ENCODE data around the gene RABEP1. TPM values are rescaled to one million over a fixed set of nuclear protein-coding genes. Genes with fewer than 3 reads are reported as not detected.

The RABEP1 gene
- total RNA-seq, 1 donor from 2014 or later: 9.3 TPM

DNA sequence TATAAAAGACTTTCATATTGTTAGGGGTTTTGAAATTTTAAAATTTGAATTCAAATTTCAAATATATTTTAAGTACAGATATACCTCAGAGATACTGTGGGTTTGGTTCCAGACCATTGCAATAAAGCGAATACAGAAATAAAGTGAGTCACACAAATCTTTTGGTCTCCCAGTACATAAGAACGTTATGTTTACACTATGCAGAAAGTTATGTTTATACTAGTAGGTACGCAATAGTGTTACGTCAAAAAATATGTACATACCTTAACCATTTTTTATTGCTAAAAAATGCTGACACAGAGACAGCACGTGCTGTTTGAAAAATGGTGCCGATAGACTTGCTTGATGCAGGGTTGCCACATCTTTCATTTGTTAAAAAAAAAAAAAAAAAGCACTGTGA is 117.7 kb downstream of the RABEP1 start:
- Histone ChIP-seq H3K4me1 (no peaks in the 10 kb centered on the region), H3K27me3 (no peaks in the 10 kb centered on the region), H3K36me3 (peaks cover 82 to 90% of the 10 kb centered on the region in 2 donors), H3K4me3 (no peak overlapping the region), H3K9me3 (no peaks in the 10 kb centered on the region), H3K27ac (no peak overlapping the region)
- TF ChIP-seq, protein P1, sequence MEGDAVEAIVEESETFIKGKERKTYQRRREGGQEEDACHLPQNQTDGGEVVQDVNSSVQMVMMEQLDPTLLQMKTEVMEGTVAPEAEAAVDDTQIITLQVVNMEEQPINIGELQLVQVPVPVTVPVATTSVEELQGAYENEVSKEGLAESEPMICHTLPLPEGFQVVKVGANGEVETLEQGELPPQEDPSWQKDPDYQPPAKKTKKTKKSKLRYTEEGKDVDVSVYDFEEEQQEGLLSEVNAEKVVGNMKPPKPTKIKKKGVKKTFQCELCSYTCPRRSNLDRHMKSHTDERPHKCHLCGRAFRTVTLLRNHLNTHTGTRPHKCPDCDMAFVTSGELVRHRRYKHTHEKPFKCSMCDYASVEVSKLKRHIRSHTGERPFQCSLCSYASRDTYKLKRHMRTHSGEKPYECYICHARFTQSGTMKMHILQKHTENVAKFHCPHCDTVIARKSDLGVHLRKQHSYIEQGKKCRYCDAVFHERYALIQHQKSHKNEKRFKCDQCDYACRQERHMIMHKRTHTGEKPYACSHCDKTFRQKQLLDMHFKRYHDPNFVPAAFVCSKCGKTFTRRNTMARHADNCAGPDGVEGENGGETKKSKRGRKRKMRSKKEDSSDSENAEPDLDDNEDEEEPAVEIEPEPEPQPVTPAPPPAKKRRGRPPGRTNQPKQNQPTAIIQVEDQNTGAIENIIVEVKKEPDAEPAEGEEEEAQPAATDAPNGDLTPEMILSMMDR (IDR thresholded peaks at IDR 0.05): no peak
- DNase-seq (ENCODE audit: low spot score in 2 of 2): no peak
- intact Hi-C loops (cut with DNase I): no loop called here

DNA sequence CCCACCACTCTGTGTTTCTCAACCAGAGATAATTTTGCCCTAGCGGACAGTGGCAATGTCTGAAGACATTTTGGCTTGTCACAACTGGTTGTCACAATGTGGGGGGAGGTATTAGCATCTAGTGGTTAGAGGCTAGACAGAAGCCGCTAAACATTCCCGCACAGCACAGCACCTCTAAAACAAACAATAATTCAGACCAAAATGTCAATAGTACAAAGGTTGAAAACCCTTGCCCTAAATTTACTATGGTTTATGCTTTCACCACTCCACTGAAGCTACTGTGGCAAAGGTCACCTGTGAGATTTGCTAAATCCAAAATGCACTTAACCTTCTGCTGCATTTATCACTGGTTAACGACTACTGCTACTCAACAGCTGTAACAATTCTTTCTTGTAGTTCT is 123.3 kb downstream of the RABEP1 start:
- peaks cover 84 to 91% of the 10 kb centered on the region in 2 donors for H3K36me3 ChIP-seq
- H3K4me3 ChIP-seq: no peak overlapping the region
- no peaks in the 10 kb centered on the region for H3K27me3 ChIP-seq
- intact Hi-C loops (cut with DNase I): no loop called here
- TF ChIP-seq, protein P1 (IDR thresholded peaks at IDR 0.05): no peak
- no peak overlapping the region for H3K27ac ChIP-seq
- H3K9me3 ChIP-seq: no peaks in the 10 kb centered on the region
- H3K4me1 ChIP-seq: no peaks in the 10 kb centered on the region
- no peak for DNase-seq (ENCODE audit: low spot score in 2 of 2)

DNA sequence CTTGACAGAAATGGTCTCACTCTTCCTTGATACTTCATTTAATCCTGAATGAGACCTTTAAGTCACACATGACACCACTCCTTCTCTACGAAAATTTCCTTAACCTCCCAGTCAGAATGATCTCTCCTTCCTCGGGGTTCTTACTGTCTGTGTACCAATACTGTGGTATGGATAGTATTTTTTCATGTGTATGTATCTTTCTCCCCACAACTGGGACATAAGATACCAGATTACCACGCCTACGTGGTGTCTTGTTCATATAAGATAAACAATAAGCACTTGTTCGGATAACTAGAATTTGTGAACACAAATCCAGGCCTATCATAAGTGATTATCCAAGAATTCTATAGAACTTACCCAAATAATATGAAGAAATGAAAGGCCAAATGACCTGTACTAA is 126.1 kb downstream of the RABEP1 start:
- Histone ChIP-seq H3K27ac (no peak overlapping the region), H3K4me1 (no peaks in the 10 kb centered on the region), H3K27me3 (no peaks in the 10 kb centered on the region), H3K36me3 (peaks cover 79 to 91% of the 10 kb centered on the region in 2 donors), H3K9me3 (no peaks in the 10 kb centered on the region), H3K4me3 (no peak overlapping the region)
- intact Hi-C loops (cut with DNase I): no loop called here
- DNase-seq (ENCODE audit: low spot score in 2 of 2): no peak
- TF ChIP-seq, protein P1 (IDR thresholded peaks at IDR 0.05): no peak

DNA sequence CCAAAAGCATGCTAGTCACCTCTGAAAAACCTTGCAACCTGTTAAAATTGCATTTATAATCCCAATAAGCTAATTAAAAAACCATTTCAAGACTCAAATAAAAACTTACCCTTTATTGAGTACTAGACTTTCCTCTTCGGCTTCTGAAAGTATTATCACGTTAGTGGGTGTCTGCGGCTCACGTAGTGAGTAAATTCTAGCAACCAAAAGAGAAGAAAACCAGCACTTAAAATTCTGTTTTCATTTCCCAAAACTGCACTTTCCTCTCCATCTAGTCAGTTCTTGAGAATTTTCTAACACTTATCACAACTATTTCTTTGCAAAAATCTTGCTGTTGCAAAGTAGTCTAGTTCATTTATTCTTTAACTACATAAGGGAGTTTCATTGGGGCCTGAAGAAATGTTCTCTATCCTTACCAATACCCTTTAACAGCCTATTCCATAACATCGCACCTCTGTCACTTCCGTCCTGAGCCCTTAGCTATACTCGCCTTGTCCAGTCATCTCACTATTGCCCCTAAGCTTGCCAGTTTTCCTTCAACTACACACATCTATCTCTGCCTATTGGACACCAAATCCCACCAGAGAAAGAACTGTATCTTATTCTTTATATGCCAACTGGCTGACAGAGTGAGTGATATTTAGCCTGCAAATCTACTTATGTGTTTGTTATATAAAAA is 128.6 kb downstream of the RABEP1 start:
- no peak for DNase-seq (ENCODE audit: low spot score in 2 of 2)
- intact Hi-C loops (cut with DNase I): loop anchor here (10.0 kb wide), 1 partner anchor 1604 kb away; the partner anchor contains the start of gene RNASEK
- peaks cover 58 to 74% of the 10 kb centered on the region in 2 donors for H3K36me3 ChIP-seq

DNA sequence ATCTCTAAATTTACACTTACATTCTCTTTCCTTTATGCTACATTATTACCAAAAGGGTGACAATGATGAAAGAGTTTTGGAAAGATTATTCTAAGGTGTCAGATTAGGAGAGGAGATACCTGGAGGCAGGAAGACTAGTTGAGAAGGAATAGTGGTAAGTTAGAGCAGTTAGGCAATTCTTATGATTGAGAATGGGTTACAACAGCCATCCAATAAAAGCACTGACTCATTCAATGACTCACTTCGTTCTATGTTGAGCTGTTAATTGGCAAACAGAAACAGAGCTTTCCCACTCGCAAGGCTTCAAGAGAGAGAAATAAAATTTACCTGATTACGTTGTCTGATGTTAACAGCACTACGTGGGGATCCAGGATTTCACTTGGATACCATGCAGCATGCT is 131.6 kb downstream of the RABEP1 start:
- Histone ChIP-seq H3K36me3 (peaks cover 29 to 50% of the 10 kb centered on the region in 2 donors), H3K27ac (peak overlapping the region; percentile 50 to 87), H3K27me3 (no peaks in the 10 kb centered on the region), H3K9me3 (no peaks in the 10 kb centered on the region), H3K4me3 (peak overlapping the region in 1 of 2 donors; percentile 9), H3K4me1 (peaks cover 4 to 27% of the 10 kb centered on the region in 2 donors)
- DNase-seq (ENCODE audit: low spot score in 2 of 2): no peak
- intact Hi-C loops (cut with DNase I): loop anchor here (1.0 to 10.0 kb wide), 2 partner anchors 73 to 1601 kb away; partner anchors contain the start of genes DERL2, MIS12 and RNASEK
- TF ChIP-seq, protein P1 (IDR thresholded peaks at IDR 0.05): no peak

More for the DNA sequence above, 128.6 kb downstream of the RABEP1 start:
- Histone ChIP-seq H3K27ac (no peak overlapping the region), H3K4me3 (no peak overlapping the region), H3K9me3 (no peaks in the 10 kb centered on the region), H3K4me1 (peaks cover 4 to 12% of the 10 kb centered on the region in 2 donors), H3K27me3 (no peaks in the 10 kb centered on the region)
- TF ChIP-seq, protein P1 (IDR thresholded peaks at IDR 0.05): no peak
